GM23338 (cell line): ENCODE data around the gene TENM3. TPM values are rescaled to one million over a fixed set of nuclear protein-coding genes. Genes with fewer than 3 reads are reported as not detected.

Source experiments
- ATAC-seq: fragments of 200-7000 bp; cut with Tn5 transposase; 3 replicates; pipeline ENCODE4 v1.9.1; 2020
- DNase-seq: peaks from one replicate; pipeline ENCODE4 v3.0.0-alpha.2; 2015; ENCODE audit warnings: low spot score
- H2AFZ ChIP-seq: fragments of 200-600 bp; sonication (generic); 2 replicates; pipeline ENCODE4 v1.8.0; 2016; ENCODE audit warnings: antibody characterized with exemption, mild to moderate bottlenecking, moderate library complexity
- H3F3A ChIP-seq: fragments of 200-600 bp; sonication (generic); replicated peaks from 2 replicates; pipeline ENCODE4 v1.8.0; 2017; ENCODE audit warnings: antibody characterized with exemption, mixed run types, low read depth
- H3K27ac ChIP-seq: fragments of 200-600 bp; sonication (generic); 2 replicates; pipeline ENCODE4 v1.6.1; 2016; ENCODE audit warnings: low read depth
- H3K27me3 ChIP-seq: fragments of 200-600 bp; sonication (generic); 2 replicates; pipeline ENCODE4 v1.8.0; 2016; ENCODE audit warnings: mild to moderate bottlenecking, mixed run types, moderate library complexity; ENCODE audit not compliant: insufficient read depth
- H3K36me3 ChIP-seq: fragments of 200-600 bp; sonication (generic); 2 replicates; pipeline ENCODE4 v1.8.0; 2016; ENCODE audit warnings: mild to moderate bottlenecking; ENCODE audit not compliant: insufficient read depth
- H3K4me1 ChIP-seq: fragments of 200-600 bp; sonication (generic); 2 replicates; pipeline ENCODE4 v1.8.0; 2016; ENCODE audit warnings: mild to moderate bottlenecking, moderate library complexity; ENCODE audit not compliant: insufficient read depth
- H3K4me2 ChIP-seq: fragments of 200-600 bp; sonication (generic); 2 replicates; pipeline ENCODE4 v1.7.1; 2017; ENCODE audit warnings: mixed run types
- H3K4me3 ChIP-seq: fragments of 200-600 bp; sonication (generic); 2 replicates; pipeline ENCODE4 v1.6.1; 2016; ENCODE audit warnings: mixed run types
- H3K79me2 ChIP-seq: fragments of 200-600 bp; sonication (generic); replicated peaks from 2 replicates; pipeline ENCODE4 v1.8.0; 2017; ENCODE audit warnings: mild to moderate bottlenecking; ENCODE audit not compliant: insufficient read depth
- H3K9me2 ChIP-seq: fragments of 200-600 bp; sonication (generic); 2 replicates; pipeline ENCODE4 v1.8.0; 2017; ENCODE audit not compliant: insufficient read depth
- H4K20me1 ChIP-seq: fragments of 200-600 bp; sonication (generic); replicated peaks from 2 replicates; pipeline ENCODE4 v1.8.0; 2017; ENCODE audit warnings: mild to moderate bottlenecking; ENCODE audit not compliant: insufficient read depth
- H3K27ac Mint-ChIP-seq: 2 replicates; pipeline ENCODE4 v1.8.0; 2020; ENCODE audit warnings: inconsistent platforms, mild to moderate bottlenecking, moderate library complexity, mixed read lengths
- H3K27me3 Mint-ChIP-seq: 3 replicates; pipeline ENCODE4 v1.8.0; 2022; ENCODE audit warnings: low read depth, mild to moderate bottlenecking, moderate library complexity, mixed read lengths, inconsistent platforms; ENCODE audit not compliant: insufficient read depth, poor library complexity
- H3K36me3 Mint-ChIP-seq: 3 replicates; pipeline ENCODE4 v1.8.0; 2021; ENCODE audit warnings: low read depth, mild to moderate bottlenecking, inconsistent platforms, moderate library complexity, mixed read lengths
- H3K4me1 Mint-ChIP-seq: 3 replicates; pipeline ENCODE4 v1.8.0; 2020; ENCODE audit warnings: mild to moderate bottlenecking, inconsistent platforms, mixed read lengths
- H3K4me3 Mint-ChIP-seq: 3 replicates; pipeline ENCODE4 v1.8.0; 2021; ENCODE audit warnings: moderate library complexity, mild to moderate bottlenecking, inconsistent platforms, mixed read lengths
- H3K9me3 Mint-ChIP-seq: 3 replicates; pipeline ENCODE4 v1.8.0; 2020; ENCODE audit warnings: moderate library complexity, mild to moderate bottlenecking, inconsistent platforms, mixed read lengths
- CREB1 ChIP-seq: fragments of 250-450 bp; sonication (Bioruptor Pico); IDR thresholded peaks from 2 replicates; pipeline ENCODE4 v1.5.0; 2020; ENCODE audit warnings: low read depth, mild to moderate bottlenecking, moderate library complexity
- EZH2 ChIP-seq: fragments of 200-600 bp; sonication (generic); IDR thresholded peaks from one replicate; pipeline ENCODE4 v1.8.0; 2017; ENCODE audit warnings: antibody characterized with exemption, mild to moderate bottlenecking, low read depth; ENCODE audit not compliant: unreplicated experiment
- EZH2phosphoT487 ChIP-seq: fragments of 200-600 bp; sonication (generic); IDR thresholded peaks from one replicate; pipeline ENCODE4 v1.8.1; 2018; ENCODE audit warnings: antibody characterized with exemption; ENCODE audit not compliant: unreplicated experiment
- JUNB ChIP-seq: IDR thresholded peaks from one replicate; pipeline ENCODE4 v1.6.1; 2016; ENCODE audit warnings: antibody characterized with exemption; ENCODE audit not compliant: unreplicated experiment
- NANOG ChIP-seq: IDR thresholded peaks from 2 replicates; pipeline ENCODE4 v1.6.1; 2016; ENCODE audit warnings: antibody characterized with exemption, borderline replicate concordance
- POLR2AphosphoS5 ChIP-seq: IDR thresholded peaks from 2 replicates; pipeline ENCODE4 v1.6.1; 2016; ENCODE audit warnings: antibody characterized with exemption, low read depth
- STAT1 ChIP-seq: IDR thresholded peaks from one replicate; pipeline ENCODE4 v1.6.1; 2016; ENCODE audit warnings: antibody characterized with exemption; ENCODE audit not compliant: unreplicated experiment
- ZNF114 ChIP-seq: fragments of 250-450 bp; sonication (Bioruptor Pico); IDR thresholded peaks from 2 replicates; pipeline ENCODE4 v1.5.0; 2020; ENCODE audit warnings: mild to moderate bottlenecking, moderate library complexity
- ZNF331 ChIP-seq: fragments of 250-450 bp; sonication (Bioruptor Pico); IDR thresholded peaks from 2 replicates; pipeline ENCODE4 v1.5.0; 2020; ENCODE audit warnings: low read depth, mild to moderate bottlenecking, moderate library complexity
- polyA plus RNA-seq: library from polyadenylated mRNA; unstranded; fragments of >200 nt; fragmentation: Nextera tagmentation; extraction: Ambion mirVana; gene quantifications from 2 replicates; pipeline ENCODE4 v1.2.1, GENCODE V29; 2016
- total RNA-seq: library from RNA; depleted of rRNA; stranded (reverse); fragments of >200 nt; shearing (Covaris generic); gene quantifications from 2 replicates; pipeline ENCODE4 v1.2.3, GENCODE V29; 2014
- TF ChIP-seq, protein P1 (sequence below): IDR thresholded peaks from 2 replicates; pipeline ENCODE4 v1.6.1; 2016; ENCODE audit warnings: antibody characterized with exemption
- TF ChIP-seq, protein P2 (sequence below): IDR thresholded peaks from one replicate; pipeline ENCODE4 v1.6.1; 2018; ENCODE audit warnings: antibody characterized with exemption; ENCODE audit not compliant: unreplicated experiment
- TF ChIP-seq, protein P3 (sequence below), 2 experiments: fragments of 200-600 bp in 1 of 2; sonication (generic) in 1 of 2; conservative IDR thresholded peaks; 2 replicates each; pipeline versions ENCODE4 v1.5.1 to v1.6.1; 2016 to 2017; ENCODE audit warnings: antibody characterized with exemption in 2 of 2, low read depth in 2 of 2, mild to moderate bottlenecking in 2 of 2, moderate library complexity in 1 of 2
- TF ChIP-seq, protein P4 (sequence below): fragments of 250-450 bp; sonication (Bioruptor Pico); IDR thresholded peaks from 2 replicates; pipeline ENCODE4 v1.5.0; 2020; ENCODE audit warnings: mild to moderate bottlenecking, moderate library complexity

TENM3 gene
- total and polyA plus RNA-seq, 2 experiments from 2014 or later, result 22.2 to 128 TPM

DNA sequence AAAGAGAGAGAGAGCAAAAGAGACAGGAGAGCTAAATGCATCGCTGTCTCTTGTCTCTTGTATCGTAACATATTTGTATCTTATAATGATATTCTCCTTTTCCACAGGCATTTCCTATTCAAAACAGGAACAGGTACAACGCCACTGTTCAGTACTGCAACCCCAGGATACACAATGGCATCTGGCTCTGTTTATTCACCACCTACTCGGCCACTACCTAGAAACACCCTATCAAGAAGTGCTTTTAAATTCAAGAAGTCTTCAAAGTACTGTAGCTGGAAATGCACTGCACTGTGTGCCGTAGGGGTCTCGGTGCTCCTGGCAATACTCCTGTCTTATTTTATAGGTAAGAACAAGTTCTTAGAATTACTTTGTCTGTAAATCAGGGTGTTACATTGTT, 385.3 kb downstream of the TENM3 start:
- Histone ChIP-seq H3K36me3 (no peaks in the 10 kb centered on the region), H4K20me1 (0 out of 2 replicates have a peak, but pooled peaks cover 4% of the 10 kb centered on the region), H3K4me2 (no peak overlapping the region), H2AFZ (no peak overlapping the region), H3K27me3 (no peaks in the 10 kb centered on the region), H3K27ac (no peak overlapping the region), H3K4me1 (peaks cover 12% of the 10 kb centered on the region; the same call in 1 of the 2 replicates), H3K9me2 (no peaks in the 10 kb centered on the region), H3K4me3 (no peak overlapping the region), H3F3A (no peaks in the 10 kb centered on the region), H3K79me2 (no peaks in the 10 kb centered on the region)
- TF ChIP-seq EZH2 (no peak), POLR2AphosphoS5 (no peak), ZNF114 (no peak), NANOG (no peak), ZNF331 (CRISPR knock-in tag) (no peak), JUNB (no peak), STAT1 (no peak), EZH2phosphoT487 (no peak), CREB1 (no peak)
- TF ChIP-seq, protein P1, sequence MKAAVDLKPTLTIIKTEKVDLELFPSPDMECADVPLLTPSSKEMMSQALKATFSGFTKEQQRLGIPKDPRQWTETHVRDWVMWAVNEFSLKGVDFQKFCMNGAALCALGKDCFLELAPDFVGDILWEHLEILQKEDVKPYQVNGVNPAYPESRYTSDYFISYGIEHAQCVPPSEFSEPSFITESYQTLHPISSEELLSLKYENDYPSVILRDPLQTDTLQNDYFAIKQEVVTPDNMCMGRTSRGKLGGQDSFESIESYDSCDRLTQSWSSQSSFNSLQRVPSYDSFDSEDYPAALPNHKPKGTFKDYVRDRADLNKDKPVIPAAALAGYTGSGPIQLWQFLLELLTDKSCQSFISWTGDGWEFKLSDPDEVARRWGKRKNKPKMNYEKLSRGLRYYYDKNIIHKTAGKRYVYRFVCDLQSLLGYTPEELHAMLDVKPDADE, result no peak
- TF ChIP-seq, protein P2, sequence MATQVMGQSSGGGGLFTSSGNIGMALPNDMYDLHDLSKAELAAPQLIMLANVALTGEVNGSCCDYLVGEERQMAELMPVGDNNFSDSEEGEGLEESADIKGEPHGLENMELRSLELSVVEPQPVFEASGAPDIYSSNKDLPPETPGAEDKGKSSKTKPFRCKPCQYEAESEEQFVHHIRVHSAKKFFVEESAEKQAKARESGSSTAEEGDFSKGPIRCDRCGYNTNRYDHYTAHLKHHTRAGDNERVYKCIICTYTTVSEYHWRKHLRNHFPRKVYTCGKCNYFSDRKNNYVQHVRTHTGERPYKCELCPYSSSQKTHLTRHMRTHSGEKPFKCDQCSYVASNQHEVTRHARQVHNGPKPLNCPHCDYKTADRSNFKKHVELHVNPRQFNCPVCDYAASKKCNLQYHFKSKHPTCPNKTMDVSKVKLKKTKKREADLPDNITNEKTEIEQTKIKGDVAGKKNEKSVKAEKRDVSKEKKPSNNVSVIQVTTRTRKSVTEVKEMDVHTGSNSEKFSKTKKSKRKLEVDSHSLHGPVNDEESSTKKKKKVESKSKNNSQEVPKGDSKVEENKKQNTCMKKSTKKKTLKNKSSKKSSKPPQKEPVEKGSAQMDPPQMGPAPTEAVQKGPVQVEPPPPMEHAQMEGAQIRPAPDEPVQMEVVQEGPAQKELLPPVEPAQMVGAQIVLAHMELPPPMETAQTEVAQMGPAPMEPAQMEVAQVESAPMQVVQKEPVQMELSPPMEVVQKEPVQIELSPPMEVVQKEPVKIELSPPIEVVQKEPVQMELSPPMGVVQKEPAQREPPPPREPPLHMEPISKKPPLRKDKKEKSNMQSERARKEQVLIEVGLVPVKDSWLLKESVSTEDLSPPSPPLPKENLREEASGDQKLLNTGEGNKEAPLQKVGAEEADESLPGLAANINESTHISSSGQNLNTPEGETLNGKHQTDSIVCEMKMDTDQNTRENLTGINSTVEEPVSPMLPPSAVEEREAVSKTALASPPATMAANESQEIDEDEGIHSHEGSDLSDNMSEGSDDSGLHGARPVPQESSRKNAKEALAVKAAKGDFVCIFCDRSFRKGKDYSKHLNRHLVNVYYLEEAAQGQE, result no peak
- TF ChIP-seq, protein P3, sequence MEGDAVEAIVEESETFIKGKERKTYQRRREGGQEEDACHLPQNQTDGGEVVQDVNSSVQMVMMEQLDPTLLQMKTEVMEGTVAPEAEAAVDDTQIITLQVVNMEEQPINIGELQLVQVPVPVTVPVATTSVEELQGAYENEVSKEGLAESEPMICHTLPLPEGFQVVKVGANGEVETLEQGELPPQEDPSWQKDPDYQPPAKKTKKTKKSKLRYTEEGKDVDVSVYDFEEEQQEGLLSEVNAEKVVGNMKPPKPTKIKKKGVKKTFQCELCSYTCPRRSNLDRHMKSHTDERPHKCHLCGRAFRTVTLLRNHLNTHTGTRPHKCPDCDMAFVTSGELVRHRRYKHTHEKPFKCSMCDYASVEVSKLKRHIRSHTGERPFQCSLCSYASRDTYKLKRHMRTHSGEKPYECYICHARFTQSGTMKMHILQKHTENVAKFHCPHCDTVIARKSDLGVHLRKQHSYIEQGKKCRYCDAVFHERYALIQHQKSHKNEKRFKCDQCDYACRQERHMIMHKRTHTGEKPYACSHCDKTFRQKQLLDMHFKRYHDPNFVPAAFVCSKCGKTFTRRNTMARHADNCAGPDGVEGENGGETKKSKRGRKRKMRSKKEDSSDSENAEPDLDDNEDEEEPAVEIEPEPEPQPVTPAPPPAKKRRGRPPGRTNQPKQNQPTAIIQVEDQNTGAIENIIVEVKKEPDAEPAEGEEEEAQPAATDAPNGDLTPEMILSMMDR (conservative IDR thresholded peaks at IDR 0.05; ENCODE audit: low read depth in 2 of 2), result no peak
- TF ChIP-seq, protein P4, sequence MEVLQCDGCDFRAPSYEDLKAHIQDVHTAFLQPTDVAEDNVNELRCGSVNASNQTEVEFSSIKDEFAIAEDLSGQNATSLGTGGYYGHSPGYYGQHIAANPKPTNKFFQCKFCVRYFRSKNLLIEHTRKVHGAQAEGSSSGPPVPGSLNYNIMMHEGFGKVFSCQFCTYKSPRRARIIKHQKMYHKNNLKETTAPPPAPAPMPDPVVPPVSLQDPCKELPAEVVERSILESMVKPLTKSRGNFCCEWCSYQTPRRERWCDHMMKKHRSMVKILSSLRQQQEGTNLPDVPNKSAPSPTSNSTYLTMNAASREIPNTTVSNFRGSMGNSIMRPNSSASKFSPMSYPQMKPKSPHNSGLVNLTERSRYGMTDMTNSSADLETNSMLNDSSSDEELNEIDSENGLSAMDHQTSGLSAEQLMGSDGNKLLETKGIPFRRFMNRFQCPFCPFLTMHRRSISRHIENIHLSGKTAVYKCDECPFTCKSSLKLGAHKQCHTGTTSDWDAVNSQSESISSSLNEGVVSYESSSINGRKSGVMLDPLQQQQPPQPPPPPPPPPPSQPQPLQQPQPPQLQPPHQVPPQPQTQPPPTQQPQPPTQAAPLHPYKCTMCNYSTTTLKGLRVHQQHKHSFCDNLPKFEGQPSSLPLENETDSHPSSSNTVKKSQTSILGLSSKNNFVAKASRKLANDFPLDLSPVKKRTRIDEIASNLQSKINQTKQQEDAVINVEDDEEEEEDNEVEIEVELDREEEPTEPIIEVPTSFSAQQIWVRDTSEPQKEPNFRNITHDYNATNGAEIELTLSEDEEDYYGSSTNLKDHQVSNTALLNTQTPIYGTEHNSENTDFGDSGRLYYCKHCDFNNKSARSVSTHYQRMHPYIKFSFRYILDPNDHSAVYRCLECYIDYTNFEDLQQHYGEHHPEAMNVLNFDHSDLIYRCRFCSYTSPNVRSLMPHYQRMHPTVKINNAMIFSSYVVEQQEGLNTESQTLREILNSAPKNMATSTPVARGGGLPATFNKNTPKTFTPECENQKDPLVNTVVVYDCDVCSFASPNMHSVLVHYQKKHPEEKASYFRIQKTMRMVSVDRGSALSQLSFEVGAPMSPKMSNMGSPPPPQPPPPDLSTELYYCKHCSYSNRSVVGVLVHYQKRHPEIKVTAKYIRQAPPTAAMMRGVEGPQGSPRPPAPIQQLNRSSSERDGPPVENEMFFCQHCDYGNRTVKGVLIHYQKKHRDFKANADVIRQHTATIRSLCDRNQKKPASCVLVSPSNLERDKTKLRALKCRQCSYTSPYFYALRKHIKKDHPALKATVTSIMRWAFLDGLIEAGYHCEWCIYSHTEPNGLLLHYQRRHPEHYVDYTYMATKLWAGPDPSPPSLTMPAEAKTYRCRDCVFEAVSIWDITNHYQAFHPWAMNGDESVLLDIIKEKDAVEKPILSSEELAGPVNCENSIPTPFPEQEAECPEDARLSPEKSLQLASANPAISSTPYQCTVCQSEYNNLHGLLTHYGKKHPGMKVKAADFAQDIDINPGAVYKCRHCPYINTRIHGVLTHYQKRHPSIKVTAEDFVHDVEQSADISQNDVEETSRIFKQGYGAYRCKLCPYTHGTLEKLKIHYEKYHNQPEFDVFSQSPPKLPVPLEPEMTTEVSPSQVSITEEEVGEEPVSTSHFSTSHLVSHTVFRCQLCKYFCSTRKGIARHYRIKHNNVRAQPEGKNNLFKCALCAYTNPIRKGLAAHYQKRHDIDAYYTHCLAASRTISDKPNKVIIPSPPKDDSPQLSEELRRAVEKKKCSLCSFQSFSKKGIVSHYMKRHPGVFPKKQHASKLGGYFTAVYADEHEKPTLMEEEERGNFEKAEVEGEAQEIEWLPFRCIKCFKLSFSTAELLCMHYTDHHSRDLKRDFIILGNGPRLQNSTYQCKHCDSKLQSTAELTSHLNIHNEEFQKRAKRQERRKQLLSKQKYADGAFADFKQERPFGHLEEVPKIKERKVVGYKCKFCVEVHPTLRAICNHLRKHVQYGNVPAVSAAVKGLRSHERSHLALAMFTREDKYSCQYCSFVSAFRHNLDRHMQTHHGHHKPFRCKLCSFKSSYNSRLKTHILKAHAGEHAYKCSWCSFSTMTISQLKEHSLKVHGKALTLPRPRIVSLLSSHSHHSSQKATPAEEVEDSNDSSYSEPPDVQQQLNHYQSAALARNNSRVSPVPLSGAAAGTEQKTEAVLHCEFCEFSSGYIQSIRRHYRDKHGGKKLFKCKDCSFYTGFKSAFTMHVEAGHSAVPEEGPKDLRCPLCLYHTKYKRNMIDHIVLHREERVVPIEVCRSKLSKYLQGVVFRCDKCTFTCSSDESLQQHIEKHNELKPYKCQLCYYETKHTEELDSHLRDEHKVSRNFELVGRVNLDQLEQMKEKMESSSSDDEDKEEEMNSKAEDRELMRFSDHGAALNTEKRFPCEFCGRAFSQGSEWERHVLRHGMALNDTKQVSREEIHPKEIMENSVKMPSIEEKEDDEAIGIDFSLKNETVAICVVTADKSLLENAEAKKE, result no peak
- H3K9me3 Mint-ChIP-seq, result peaks cover 5% of the 10 kb centered on the region; the same call in 1 of the 3 replicates
- H3K4me1 Mint-ChIP-seq, result peaks cover 23% of the 10 kb centered on the region
- 0 out of 2 replicates have a peak overlapping the region, but pooled peaks have one; percentile 19 for H3K27ac Mint-ChIP-seq
- DNase-seq (no peak), ATAC-seq (no peak)
- H3K4me3 Mint-ChIP-seq, result no peak overlapping the region
- no peaks in the 10 kb centered on the region for H3K27me3 Mint-ChIP-seq
- peaks cover 16% of the 10 kb centered on the region; the same call in 2 of the 3 replicates for H3K36me3 Mint-ChIP-seq
